Neuronal stem cell (in vitro differentiated cells): ENCODE results near the gene ABL1.

Source experiments
- DNase-seq: peaks from one replicate; pipeline ENCODE4 v3.0.0-alpha.2; 2013; ENCODE audit warnings: low spot score
- H2AFZ ChIP-seq: one replicate; pipeline ENCODE4 v1.6.1; 2013; ENCODE audit warnings: mild to moderate bottlenecking, low read length, inconsistent platforms
- H2AK5ac ChIP-seq: 2 replicates; pipeline ENCODE4 v1.6.1; 2013; ENCODE audit warnings: low read depth, mild to moderate bottlenecking, inconsistent platforms, low read length, moderate library complexity, mixed read lengths
- H2BK120ac ChIP-seq: 2 replicates; pipeline ENCODE4 v1.6.1; 2013; ENCODE audit warnings: low read depth, mild to moderate bottlenecking, inconsistent platforms, low read length, moderate library complexity, mixed read lengths
- H2BK12ac ChIP-seq: one replicate; pipeline ENCODE4 v1.6.1; 2013; ENCODE audit warnings: low read length, inconsistent platforms
- H2BK15ac ChIP-seq: 2 replicates; pipeline ENCODE4 v1.6.1; 2013; ENCODE audit warnings: mild to moderate bottlenecking, low read length, inconsistent platforms, mixed read lengths
- H2BK5ac ChIP-seq: one replicate; pipeline ENCODE4 v1.6.1; 2013; ENCODE audit warnings: inconsistent platforms, mild to moderate bottlenecking, low read length, moderate library complexity
- H3K14ac ChIP-seq: one replicate; pipeline ENCODE4 v1.6.1; 2013; ENCODE audit warnings: low read length, inconsistent platforms
- H3K18ac ChIP-seq: 2 replicates; pipeline ENCODE4 v1.6.1; 2013; ENCODE audit warnings: low read length, inconsistent platforms
- H3K23ac ChIP-seq: 2 replicates; pipeline ENCODE4 v1.6.1; 2013; ENCODE audit warnings: low read depth, mild to moderate bottlenecking, mixed read lengths, low read length, inconsistent platforms; ENCODE audit not compliant: poor library complexity
- H3K27ac ChIP-seq: replicated peaks from 3 replicates; pipeline ENCODE4 v1.5.1; 2013; ENCODE audit warnings: low read length, inconsistent platforms
- H3K27me3 ChIP-seq, 3 experiments: 2 replicates each; pipeline ENCODE4 v1.6.1; 2013; ENCODE audit warnings: low read length in 3 of 3, mild to moderate bottlenecking in 2 of 3, inconsistent platforms in 1 of 3, low read depth in 1 of 3, mixed read lengths in 1 of 3, moderate library complexity in 1 of 3; ENCODE audit not compliant: control insufficient read depth in 3 of 3, insufficient read depth in 3 of 3
- H3K36me3 ChIP-seq, 2 donors: replicated peaks in 1 of 2; 2 replicates each; pipeline ENCODE4 v1.6.1; 2013; ENCODE audit warnings: low read length in 2 of 2; ENCODE audit not compliant: control insufficient read depth in 2 of 2, insufficient read depth in 2 of 2
- H3K4ac ChIP-seq: 2 replicates; pipeline ENCODE4 v1.6.1; 2013; ENCODE audit warnings: inconsistent platforms, mild to moderate bottlenecking, low read length, moderate library complexity
- H3K4me1 ChIP-seq, 2 donors: 1 replicate in 1 of 2; 2 replicates in 1 of 2; pipeline ENCODE4 v1.6.1; 2013; ENCODE audit warnings: low read length in 2 of 2, low read depth in 1 of 2; ENCODE audit not compliant: control insufficient read depth in 2 of 2, insufficient read depth in 1 of 2
- H3K4me2 ChIP-seq: one replicate; pipeline ENCODE4 v1.6.1; 2013; ENCODE audit warnings: mild to moderate bottlenecking, low read length, inconsistent platforms; ENCODE audit not compliant: insufficient read depth, poor library complexity, severe bottlenecking
- H3K4me3 ChIP-seq, 2 donors: 2 replicates each; pipeline ENCODE4 v1.5.1; 2013; ENCODE audit warnings: low read length in 2 of 2, mild to moderate bottlenecking in 2 of 2, inconsistent platforms in 1 of 2, moderate library complexity in 1 of 2
- H3K79me1 ChIP-seq: one replicate; pipeline ENCODE4 v1.6.1; 2013; ENCODE audit warnings: low read depth, mild to moderate bottlenecking, inconsistent platforms, low read length, moderate library complexity
- H3K9ac ChIP-seq: one replicate; pipeline ENCODE4 v1.6.1; 2013; ENCODE audit warnings: mild to moderate bottlenecking, low read depth, low read length, inconsistent platforms; ENCODE audit not compliant: poor library complexity
- H3K9me3 ChIP-seq, 2 donors: replicated peaks in 1 of 2; 2 replicates each; pipeline versions ENCODE3 to v1.6.1; 2013; ENCODE audit warnings: low read length in 2 of 2, mild to moderate bottlenecking in 2 of 2, inconsistent platforms in 1 of 2, low read depth in 1 of 2, mixed read lengths in 1 of 2, moderate library complexity in 1 of 2; ENCODE audit not compliant: control insufficient read depth in 2 of 2, insufficient read depth in 1 of 2
- H4K8ac ChIP-seq: one replicate; pipeline ENCODE4 v1.6.1; 2013; ENCODE audit warnings: low read depth, mild to moderate bottlenecking, inconsistent platforms, low read length, moderate library complexity
- H4K91ac ChIP-seq: one replicate; pipeline ENCODE4 v1.6.1; 2013; ENCODE audit warnings: low read length, low read depth, mild to moderate bottlenecking, inconsistent platforms; ENCODE audit not compliant: poor library complexity
- WGBS, 2 donors: extraction: QIAGEN DNeasy Blood & Tissue Kit; methylation state at CpG; one replicate each; pipeline ENCODE4 v1.1.7; 2013; ENCODE audit warnings: missing lambda C conversion rate in 2 of 2, mixed read lengths in 1 of 2; ENCODE audit not compliant: insufficient read length in 2 of 2, insufficient replicate concordance in 1 of 2; ENCODE audit errors: extremely low coverage in 2 of 2; 5-methylcytosine and 5-hydroxymethylcytosine counted together

Gene ABL1

GRCh38 chr9:130893341-130894101 is 58.5 kb downstream of the ABL1 start:
- H3K4ac ChIP-seq, result no peak overlapping the region
- no peaks in the 10 kb centered on the region for H3K9me3 ChIP-seq
- no peak for DNase-seq
- H3K4me2 ChIP-seq, result no peak overlapping the region
- H3K4me1 ChIP-seq, result peaks cover 14 to 21% of the 10 kb centered on the region in 2 donors
- peaks cover 4% of the 10 kb centered on the region for H3K79me1 ChIP-seq
- H2BK120ac ChIP-seq, result no peak overlapping the region
- no peak overlapping the region for H2AK5ac ChIP-seq
- H2AFZ ChIP-seq, result no peak overlapping the region
- peak overlapping the region; percentile 20 for H3K27ac ChIP-seq
- WGBS, 2 donors, result no CpG with 5 or more reads among the region's 34 CpGs
- H4K91ac ChIP-seq, result no peak overlapping the region
- H2BK15ac ChIP-seq, result no peak overlapping the region
- H4K8ac ChIP-seq, result no peak overlapping the region
- no peak overlapping the region for H3K9ac ChIP-seq
- no peaks in the 10 kb centered on the region for H3K27me3 ChIP-seq
- H3K4me3 ChIP-seq, result no peak overlapping the region
- H2BK12ac ChIP-seq, result no peak overlapping the region
- peak overlapping the region; percentile 49 for H2BK5ac ChIP-seq
- H3K23ac ChIP-seq, result peak overlapping the region; percentile 94
- H3K36me3 ChIP-seq, result peaks cover 15 to 55% of the 10 kb centered on the region in 2 donors
- H3K14ac ChIP-seq, result no peak overlapping the region
- peak overlapping the region; percentile 51 for H3K18ac ChIP-seq

- Histone ChIP-seq H3K79me1 (peaks cover 4% of the 10 kb centered on the region), H2BK12ac (no peak overlapping the region), H2BK15ac (no peak overlapping the region), H2AK5ac (no peak overlapping the region), H4K8ac (no peak overlapping the region), H3K9ac (no peak overlapping the region), H3K18ac (no peak overlapping the region), H3K4me2 (no peak overlapping the region), H3K27ac (no peak overlapping the region), H3K4ac (no peak overlapping the region), H2BK120ac (no peak overlapping the region), H2BK5ac (no peak overlapping the region), H3K14ac (no peak overlapping the region), H3K4me3 (no peak overlapping the region), H3K4me1 (peaks cover 14 to 21% of the 10 kb centered on the region in 2 donors), H3K27me3 (peaks cover 0 to 2% (median 0%) of the 10 kb centered on the region in 3 experiments), H3K9me3 (no peaks in the 10 kb centered on the region), H3K36me3 (peaks cover 11 to 46% of the 10 kb centered on the region in 2 donors), H4K91ac (no peak overlapping the region), H3K23ac (peak overlapping the region; percentile 50), H2AFZ (no peak overlapping the region)
- WGBS, 2 donors, result no CpG with 5 or more reads among the region's 7 CpGs
- DNase-seq, result no peak
These were observed 59.5 kb downstream of the ABL1 start for GRCh38 chr9:130894546-130894945.

GRCh38 chr9:130895038-130895437 is 60.0 kb downstream of the ABL1 start:
- Histone ChIP-seq H3K9me3 (no peaks in the 10 kb centered on the region), H3K4me2 (no peak overlapping the region), H4K8ac (no peak overlapping the region), H3K36me3 (peaks cover 9 to 43% of the 10 kb centered on the region in 2 donors), H3K4ac (no peak overlapping the region), H2BK120ac (peak overlapping the region; percentile 82), H4K91ac (no peak overlapping the region), H3K79me1 (peaks cover 4% of the 10 kb centered on the region), H3K23ac (peak overlapping the region; percentile 97), H2BK15ac (no peak overlapping the region), H2BK5ac (no peak overlapping the region), H3K27me3 (peaks cover 0 to 6% (median 0%) of the 10 kb centered on the region in 3 experiments), H2AK5ac (peak overlapping the region; percentile 70), H3K9ac (no peak overlapping the region), H2BK12ac (no peak overlapping the region), H2AFZ (no peak overlapping the region), H3K4me1 (peaks cover 14 to 21% of the 10 kb centered on the region in 2 donors), H3K27ac (no peak overlapping the region), H3K4me3 (no peak overlapping the region), H3K18ac (peak overlapping the region; percentile 65), H3K14ac (no peak overlapping the region)
- no peak for DNase-seq
- WGBS, 2 donors, result no CpG with 5 or more reads among the region's 9 CpGs

- peak overlapping the region; percentile 65 for H3K18ac ChIP-seq
- H2AK5ac ChIP-seq, result peak overlapping the region; percentile 91
- peak overlapping the region; percentile 94 for H3K14ac ChIP-seq
- DNase-seq, result no peak
- H4K91ac ChIP-seq, result no peak overlapping the region
- no peaks in the 10 kb centered on the region for H3K9me3 ChIP-seq
- no peak overlapping the region for H3K27ac ChIP-seq
- no peak overlapping the region for H4K8ac ChIP-seq
- no peak overlapping the region for H3K4me2 ChIP-seq
- no peak overlapping the region for H2BK5ac ChIP-seq
- H2BK120ac ChIP-seq, result peak overlapping the region; percentile 82
- peaks cover 4% of the 10 kb centered on the region for H3K79me1 ChIP-seq
- peak overlapping the region; percentile 69 for H2BK15ac ChIP-seq
- peaks cover 0 to 11% (median 0%) of the 10 kb centered on the region in 3 experiments for H3K27me3 ChIP-seq
- no peak overlapping the region for H2AFZ ChIP-seq
- H3K4me3 ChIP-seq, result peak overlapping the region in 1 of 2 donors; percentile 22
- no peak overlapping the region for H3K4ac ChIP-seq
- H3K36me3 ChIP-seq, result peaks cover 6 to 36% of the 10 kb centered on the region in 2 donors
- H3K23ac ChIP-seq, result peak overlapping the region; percentile 97
- WGBS, 2 donors, result no CpG with 5 or more reads among the region's 24 CpGs
- peak overlapping the region; percentile 78 for H3K9ac ChIP-seq
- H2BK12ac ChIP-seq, result no peak overlapping the region
- peaks cover 14 to 21% of the 10 kb centered on the region in 2 donors for H3K4me1 ChIP-seq
These were observed 60.6 kb downstream of the ABL1 start for GRCh38 chr9:130895481-130896232.
